Prostate gland (tissue), 2 donors: ENCODE results near the gene PLSCR2.

Experiments
- CTCF ChIP-seq, 4 experiments: fragments of 200-600 bp in 2 of 4; fragments of 450-650 bp in 2 of 4; sonication (generic) in 2 of 4; IDR thresholded peaks; 1 replicate in 3 of 4; 2 replicates in 1 of 4; pipeline ENCODE4 v1.5.1; 2016 to 2019; ENCODE audit warnings: antibody characterized with exemption in 4 of 4, mild to moderate bottlenecking in 2 of 4, moderate library complexity in 2 of 4
- POLR2A ChIP-seq: fragments of 450-650 bp; IDR thresholded peaks from one replicate; pipeline ENCODE4 v1.6.1; 2016; ENCODE audit warnings: antibody characterized with exemption, mild to moderate bottlenecking
- POLR2AphosphoS5 ChIP-seq: sonication (generic); formaldehyde crosslinking; IDR thresholded peaks from one replicate; pipeline ENCODE4 v1.6.1; 2017; ENCODE audit warnings: antibody characterized with exemption

- peak; percentile 33 for TF ChIP-seq POLR2AphosphoS5
- TF ChIP-seq CTCF (IDR thresholded peaks at IDR 0.05) = no peak
- TF ChIP-seq POLR2A = no peak
Measured at GRCh38 chr3:146498002-146498736, 28.8 kb upstream of the PLSCR2 start.
